GM19238 (cell line): ENCODE measurements around the gene BATF3.

ENCODE experiments used
- DNase-seq: peaks from one replicate; pipeline ENCODE4 v3.0.0; 2011; ENCODE audit warnings: low spot score; ENCODE audit not compliant: insufficient read length

The BATF3 gene

DNA sequence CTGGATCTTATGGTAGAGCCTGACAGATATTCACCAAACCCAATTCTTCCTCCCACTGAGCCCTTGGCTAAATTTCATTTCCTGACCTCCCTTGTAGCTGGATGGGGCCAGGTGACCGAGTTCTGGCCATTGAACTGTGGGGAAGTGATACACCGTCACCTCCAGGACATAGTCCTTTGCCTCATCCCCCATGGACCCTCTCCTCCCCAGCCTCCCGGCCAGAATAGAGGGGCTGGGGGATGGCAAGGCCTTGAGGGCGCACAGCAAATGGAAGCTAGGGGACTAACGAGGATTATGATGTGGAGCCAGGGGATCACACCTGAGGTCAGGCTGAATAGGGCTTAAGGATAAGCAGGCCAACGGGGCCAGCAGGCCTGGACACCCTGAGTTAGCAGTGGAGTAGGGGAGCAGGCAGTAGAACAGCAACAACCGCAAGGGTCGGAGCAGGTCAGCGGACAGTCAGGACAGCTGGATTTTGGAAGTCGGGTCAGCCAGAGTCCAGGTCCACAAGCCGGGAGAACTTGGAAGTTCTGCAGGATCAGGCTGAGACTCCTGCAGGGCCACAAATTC lies 15.0 kb downstream of the BATF3 start:
- DNase-seq: no peak

DNA sequence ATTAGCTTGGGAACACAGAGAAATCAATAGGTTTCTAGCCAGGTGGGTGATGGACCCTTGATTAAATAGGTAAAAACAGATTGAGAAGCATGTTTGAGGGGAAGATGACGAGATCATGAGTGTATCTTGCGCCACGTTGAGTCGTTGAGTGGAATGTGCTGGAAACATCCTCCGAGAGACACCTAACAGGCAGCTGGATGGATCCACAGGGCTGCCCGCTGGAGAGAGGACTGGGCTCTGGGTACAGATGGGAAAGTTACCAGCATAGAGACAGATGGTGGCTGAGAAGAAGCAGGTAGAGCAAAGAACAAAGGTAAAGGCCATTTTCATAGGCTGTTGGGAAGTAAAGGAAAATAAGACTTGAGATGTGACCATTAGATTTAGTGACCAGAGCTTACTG lies 15.6 kb downstream of the BATF3 start:
- no peak for DNase-seq

DNA sequence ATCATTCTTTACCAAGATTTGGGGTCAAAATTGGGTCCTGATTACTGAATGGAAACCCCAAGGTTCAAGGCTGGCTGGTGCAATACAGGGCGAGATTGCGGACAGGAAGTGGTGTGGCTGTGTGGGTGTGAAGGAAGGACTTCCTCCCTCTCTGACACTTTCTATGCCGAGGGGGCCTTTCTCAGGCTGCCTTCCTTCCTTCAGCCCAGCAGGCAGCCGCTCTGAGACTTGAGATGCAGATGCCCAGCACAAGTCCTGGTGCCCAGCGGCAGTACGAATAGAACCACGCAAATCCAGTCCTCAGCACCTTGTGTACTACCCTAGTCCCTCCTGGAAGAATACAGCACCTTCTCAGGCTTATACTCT lies 16.3 kb downstream of the BATF3 start:
- DNase-seq: peak; percentile 79

DNA sequence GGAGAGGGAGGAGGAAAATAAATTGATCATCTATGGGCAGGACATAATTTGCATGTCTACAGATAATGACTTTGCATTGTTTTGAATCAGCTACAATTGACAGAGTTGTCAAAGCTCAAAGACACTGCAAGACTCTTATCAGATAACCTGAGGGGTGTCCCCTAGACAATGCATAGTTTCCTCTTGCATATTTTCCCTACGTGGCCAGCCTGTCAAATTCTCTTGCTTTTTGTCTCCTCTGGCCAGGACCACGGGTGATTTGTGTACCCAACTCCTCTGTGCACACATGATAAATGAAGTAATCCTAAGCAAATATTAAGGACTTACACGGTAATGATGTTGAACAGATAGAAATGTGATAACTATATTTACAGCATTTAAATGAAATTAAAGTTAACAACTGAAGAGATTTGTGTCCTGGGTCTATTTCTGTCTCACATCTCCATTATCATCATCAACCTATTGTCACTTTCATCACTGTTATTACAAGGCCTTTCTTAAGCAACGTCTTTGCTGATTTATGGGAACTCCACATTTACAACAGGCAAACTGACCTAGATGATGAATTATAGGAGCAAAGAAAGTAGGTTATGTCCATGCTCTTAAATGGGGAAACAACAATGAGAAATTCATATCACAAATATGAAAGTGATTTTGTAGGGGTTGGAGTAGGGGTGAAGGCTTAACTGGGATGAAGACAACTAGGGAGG lies 18.8 kb downstream of the BATF3 start:
- no peak for DNase-seq

DNA sequence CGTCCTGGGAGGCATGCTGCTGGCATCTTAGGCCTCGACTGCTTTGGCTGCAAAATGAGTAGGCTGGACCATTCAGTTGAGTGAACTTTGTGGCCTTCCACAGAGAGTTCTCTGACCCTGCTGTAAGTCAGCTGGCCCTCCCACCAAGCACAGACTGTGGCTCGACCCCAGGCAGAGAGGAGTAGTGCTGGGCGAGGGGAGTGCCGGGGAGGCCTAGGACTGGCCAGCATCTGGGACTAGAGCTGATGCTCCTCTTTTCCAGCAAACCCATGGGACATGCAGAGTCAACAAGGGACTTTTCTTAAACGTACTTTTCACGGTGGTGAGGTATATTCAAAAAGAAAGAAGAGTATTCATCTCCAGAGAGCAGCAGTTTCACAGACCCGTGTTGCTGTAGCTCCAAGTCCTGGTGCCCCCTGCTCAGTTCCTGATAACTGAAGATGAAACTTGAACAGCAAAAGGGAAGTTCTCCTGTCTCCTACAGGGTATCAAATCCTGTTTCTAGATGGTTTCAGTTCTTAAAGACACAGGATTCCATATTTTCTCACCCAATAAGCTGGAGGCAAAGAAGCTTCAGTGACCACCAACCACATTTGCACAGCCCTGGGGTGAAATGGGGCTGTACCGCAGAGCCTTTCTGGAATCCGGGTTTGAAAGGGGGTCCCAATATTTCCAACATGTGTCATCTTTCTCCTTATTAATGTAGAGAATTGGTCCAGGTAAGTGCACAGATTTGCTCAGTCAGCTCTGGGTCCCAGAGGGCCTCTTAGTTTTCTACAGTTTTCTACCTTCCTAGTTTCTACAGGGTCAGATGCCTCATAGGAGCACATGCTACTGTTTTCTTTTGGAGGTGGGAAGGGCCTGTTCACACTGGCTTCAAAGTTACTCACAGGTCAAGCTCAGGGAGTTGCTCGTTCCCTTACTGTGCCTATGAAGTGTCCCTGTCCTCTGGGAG lies 20.9 kb downstream of the BATF3 start:
- DNase-seq: peak; percentile 46

DNA sequence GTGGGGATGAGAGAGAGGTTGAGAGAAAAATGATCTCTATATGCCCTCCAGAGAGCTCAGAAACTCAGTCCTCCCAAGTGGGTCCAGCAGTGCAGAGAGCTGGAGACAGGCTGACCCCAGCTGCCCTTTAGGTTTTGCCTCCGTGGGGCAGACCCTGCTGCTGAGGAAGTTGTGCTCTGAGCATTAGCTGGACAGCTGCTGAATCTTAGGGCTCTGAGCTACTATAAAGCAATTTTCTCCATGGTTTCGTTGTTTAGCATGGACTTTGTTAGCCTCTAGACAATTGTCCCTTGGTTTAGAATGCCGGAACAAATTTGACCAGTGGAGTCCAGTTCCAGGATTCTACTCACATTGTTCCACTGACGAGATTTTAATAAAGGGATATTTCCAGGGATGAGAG lies 22.1 kb downstream of the BATF3 start:
- no peak for DNase-seq

- DNase-seq: no peak
These were observed 22.5 kb downstream of the BATF3 start for GRCh38 chr1:212677136-212677535.

DNA sequence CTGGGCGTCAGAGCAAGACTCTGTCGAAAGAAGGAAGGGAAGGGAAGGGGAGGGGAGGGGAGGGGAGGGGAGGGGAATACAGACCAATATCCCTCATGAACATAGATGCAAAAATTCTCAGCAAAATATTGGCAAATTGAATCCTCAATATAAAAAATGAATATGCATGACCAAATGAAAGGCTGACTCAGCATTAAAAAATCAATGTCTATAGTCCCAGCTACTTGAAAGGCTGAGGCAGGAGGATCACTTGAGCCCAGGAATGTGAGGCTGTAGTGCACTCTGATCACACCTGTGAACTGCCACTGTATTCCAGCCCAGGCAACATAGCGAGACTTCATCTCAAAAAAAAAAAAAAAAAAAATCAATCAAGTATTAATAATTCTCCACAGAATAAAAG lies 24.0 kb downstream of the BATF3 start:
- no peak for DNase-seq

GRCh38 chr1:212674872-212675271 lies 24.8 kb downstream of the BATF3 start:
- no peak for DNase-seq

GRCh38 chr1:212671342-212672031 lies 28.2 kb downstream of the BATF3 start:
- DNase-seq: no peak

DNA sequence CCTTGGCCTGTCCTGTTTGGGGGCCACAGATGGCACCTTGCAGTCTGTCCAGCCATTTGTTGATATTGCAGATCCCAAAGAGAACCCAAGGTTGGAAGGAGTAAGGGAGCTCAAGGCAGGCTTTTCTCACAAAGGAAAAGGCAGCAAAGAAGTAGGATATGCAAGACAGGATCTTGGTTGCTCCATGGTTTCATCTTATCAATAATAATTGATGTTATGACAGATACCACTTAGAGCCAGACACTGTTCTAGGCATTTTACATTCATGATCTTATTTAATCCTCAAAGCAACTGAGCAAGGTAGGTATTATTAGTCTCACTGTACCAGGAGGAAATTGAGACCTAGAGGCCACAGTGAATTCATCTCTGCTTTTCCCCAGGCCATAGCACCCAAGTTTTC lies 28.8 kb downstream of the BATF3 start:
- DNase-seq: no peak

GRCh38 chr1:212670301-212670700 lies 29.3 kb downstream of the BATF3 start:
- DNase-seq: no peak

DNA sequence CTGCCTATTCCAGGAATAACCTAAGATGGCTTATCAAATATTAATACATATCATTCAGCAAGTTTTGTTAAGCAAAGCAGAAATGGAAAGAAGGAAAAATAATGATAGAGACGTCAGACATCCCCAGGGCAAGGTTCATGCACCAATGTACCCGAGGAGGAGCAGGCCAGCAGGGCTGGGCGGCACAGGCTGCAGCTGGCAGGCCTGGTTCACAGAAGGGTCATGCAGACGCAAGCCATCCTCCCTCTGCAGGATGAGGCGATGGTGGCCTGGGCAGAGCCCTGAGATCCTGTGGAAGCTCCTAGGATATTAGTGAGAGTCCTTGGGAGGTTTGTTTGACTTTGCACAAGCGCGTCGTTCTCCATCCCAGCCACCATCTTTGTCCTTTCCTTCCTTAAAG lies 30.0 kb downstream of the BATF3 start:
- no peak for DNase-seq

DNA sequence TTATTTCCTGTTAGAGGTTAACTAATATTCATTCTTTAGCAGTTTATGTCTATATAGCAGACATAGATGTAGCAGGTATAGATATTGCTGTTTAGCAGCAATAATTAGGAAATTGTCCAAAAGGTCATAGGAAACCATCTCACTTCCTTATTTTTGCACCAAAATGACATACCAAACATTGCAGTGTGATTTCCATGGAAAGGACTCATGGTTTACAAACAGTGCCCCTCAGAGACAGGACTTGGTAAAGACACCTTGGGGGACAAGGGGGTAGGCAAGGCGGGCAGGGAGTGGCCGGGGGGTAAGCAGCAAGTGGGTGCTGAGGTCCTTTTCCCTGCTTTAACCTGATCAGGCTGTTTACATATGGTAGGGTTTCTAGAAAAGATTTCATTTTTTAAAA lies 30.5 kb downstream of the BATF3 start:
- DNase-seq: no peak

- DNase-seq: no peak
These were observed 31.2 kb downstream of the BATF3 start for GRCh38 chr1:212668477-212668876.

- no peak for DNase-seq
These were observed 32.2 kb downstream of the BATF3 start for GRCh38 chr1:212667223-212668139.

- DNase-seq: no peak
These were observed 33.4 kb downstream of the BATF3 start for GRCh38 chr1:212666116-212666775.

- DNase-seq: peak; percentile 71
These were observed 34.2 kb downstream of the BATF3 start for GRCh38 chr1:212665241-212666115.
